Right cardiac atrium (tissue), 5 donors: ENCODE data around the gene TYRO3. TPM values are rescaled to one million over a fixed set of nuclear protein-coding genes. Genes with fewer than 3 reads are reported as not detected.
A peak's percentile ranks its signal among the peaks of the same experiment; 100 is the strongest.
"Not testable (repeated sequence)": the region's sequence is repeated elsewhere in the genome, so short reads cannot be mapped to it uniquely, and the experiment has no call there.

Experiments used
- ATAC-seq, 2 donors: fragments of 200-7000 bp; cut with Tn5 transposase; one replicate each; pipeline versions ENCODE4 v1.8.0 to v1.9.1; 2020; ENCODE audit warnings: moderate library complexity in 2 of 2, mild to moderate bottlenecking in 1 of 2
- DNase-seq, 3 donors: peaks; one replicate each; pipeline ENCODE4 v3.0.0-alpha.2; 2020
- H3K27ac ChIP-seq: one replicate; pipeline ENCODE4 v1.5.1; 2013; ENCODE audit warnings: mild to moderate bottlenecking, low read length, control low read depth, moderate library complexity
- H3K27me3 ChIP-seq: one replicate; pipeline ENCODE4 v1.6.1; 2013; ENCODE audit not compliant: control insufficient read depth, insufficient read depth
- H3K4me1 ChIP-seq: one replicate; pipeline ENCODE4 v1.6.1; 2013; ENCODE audit warnings: low read length; ENCODE audit not compliant: control insufficient read depth, insufficient read depth
- H3K4me3 ChIP-seq: one replicate; pipeline ENCODE4 v1.5.1; 2013; ENCODE audit warnings: low read length, control low read depth
- H3K9me3 ChIP-seq: one replicate; pipeline ENCODE4 v1.6.1; 2013; ENCODE audit warnings: low read length; ENCODE audit not compliant: control insufficient read depth
- WGBS: extraction: QIAGEN DNeasy Blood & Tissue Kit; methylation state at CpG from one replicate; pipeline ENCODE4 v1.1.7; 2013; 5-methylcytosine and 5-hydroxymethylcytosine counted together
- intact Hi-C, 4 donors: fragments of 100-400 bp; cut with DNase I; formaldehyde crosslinking; loops; one replicate each; pipeline versions ENCODE4 v1.11.0 to v1.14.0; 2022 to 2023
- polyA plus RNA-seq: library from polyadenylated mRNA; stranded (reverse); fragments of 200-250 nt; gene quantifications from one replicate; pipeline ENCODE4 v1.2.3, GENCODE V29; 2013
- total RNA-seq, 4 donors: library from RNA; stranded (reverse); fragmentation: NEBNext Ultra II Directional; extraction: Animal tissue kit (Norgen Biotek cat#: 25700); gene quantifications; one replicate each; pipeline ENCODE4 v1.2.1, GENCODE V29; 2021
- donor health status: healthy with polysubstance abuse.
- donor health status: DM: no; HTN: yes; CAD: no.
- donor health status: DM: no; HTN: no; CAD: no.
- donor health status: DM: no; HTN: yes; CAD: no; lungs with severe emphysema.
- donor health status: DM: yes; HTN: yes; CAD: no.

TYRO3 gene
- total and polyA plus RNA-seq, 5 donors = 5.4 to 11.3 (median 6.8) TPM

- Histone ChIP-seq H3K27ac (no peak overlapping the region), H3K4me1 (peaks cover 7% of the 10 kb centered on the region), H3K4me3 (no peak overlapping the region), H3K27me3 (no peaks in the 10 kb centered on the region), H3K9me3 (no peaks in the 10 kb centered on the region)
- ATAC-seq (no peak), DNase-seq (no peak)
- intact Hi-C loops = no loop called here
- WGBS = 40% methylated on average over 2 of the region's 2 CpGs
Observed at GRCh38 chr15:41574158-41574557, 15.1 kb downstream of the TYRO3 start.

- Histone ChIP-seq H3K27ac (no peak overlapping the region), H3K9me3 (no peaks in the 10 kb centered on the region), H3K4me3 (no peak overlapping the region), H3K4me1 (peaks cover 7% of the 10 kb centered on the region), H3K27me3 (no peaks in the 10 kb centered on the region)
- peak in 1 of 3 donors; percentile 73 for DNase-seq
- WGBS = 70% methylated on average over 6 of the region's 6 CpGs
- ATAC-seq = peak in 1 of 2 donors; percentile 51
- intact Hi-C loops = no loop called here
Observed at GRCh38 chr15:41575282-41575681, 16.3 kb downstream of the TYRO3 start.

GRCh38 chr15:41577863-41578735 is 19.1 kb downstream of the TYRO3 start:
- DNase-seq (no peak), ATAC-seq (peak; percentile 35 to 50)
- Histone ChIP-seq H3K27me3 (no peaks in the 10 kb centered on the region), H3K4me3 (no peak overlapping the region), H3K9me3 (no peaks in the 10 kb centered on the region), H3K4me1 (peaks cover 5% of the 10 kb centered on the region), H3K27ac (no peak overlapping the region)
- WGBS = 93% methylated on average over 12 of the region's 12 CpGs
- intact Hi-C loops = no loop called here

- H3K4me1 ChIP-seq = peaks cover 5% of the 10 kb centered on the region
- intact Hi-C loops = no loop called here
- peak; percentile 12 to 53 for ATAC-seq
- H3K9me3 ChIP-seq = no peaks in the 10 kb centered on the region
- WGBS = 69% methylated on average over 9 of the region's 9 CpGs
- no peak overlapping the region for H3K4me3 ChIP-seq
- DNase-seq = no peak
- no peak overlapping the region for H3K27ac ChIP-seq
- H3K27me3 ChIP-seq = no peaks in the 10 kb centered on the region
Observed at GRCh38 chr15:41578736-41579383, 19.8 kb downstream of the TYRO3 start.

GRCh38 chr15:41581110-41581509 is 22.1 kb downstream of the TYRO3 start:
- ATAC-seq (no peak), DNase-seq (no peak)
- intact Hi-C loops = no loop called here
- Histone ChIP-seq H3K9me3 (no peaks in the 10 kb centered on the region), H3K4me1 (no peaks in the 10 kb centered on the region), H3K27me3 (no peaks in the 10 kb centered on the region), H3K27ac (no peak overlapping the region), H3K4me3 (no peak overlapping the region)
- WGBS = 91% methylated on average over 2 of the region's 2 CpGs

- H3K4me1 ChIP-seq = no peaks in the 10 kb centered on the region
- H3K27ac ChIP-seq = no peak overlapping the region
- H3K9me3 ChIP-seq = no peaks in the 10 kb centered on the region
- 79% methylated on average over 6 of the region's 6 CpGs for WGBS
- ATAC-seq (no peak), DNase-seq (no peak)
- no peaks in the 10 kb centered on the region for H3K27me3 ChIP-seq
- intact Hi-C loops = no loop called here
- H3K4me3 ChIP-seq = no peak overlapping the region
Observed at GRCh38 chr15:41583795-41584194, 24.8 kb downstream of the TYRO3 start.

- no peaks in the 10 kb centered on the region for H3K9me3 ChIP-seq
- DNase-seq (no peak), ATAC-seq (peak in 1 of 2 donors; percentile 39)
- WGBS = 94% methylated on average over 7 of the region's 7 CpGs
- intact Hi-C loops = no loop called here
- no peak overlapping the region for H3K4me3 ChIP-seq
- H3K27ac ChIP-seq = no peak overlapping the region
- H3K27me3 ChIP-seq = no peaks in the 10 kb centered on the region
- H3K4me1 ChIP-seq = no peaks in the 10 kb centered on the region
Observed at GRCh38 chr15:41584636-41585126, 25.7 kb downstream of the TYRO3 start.

GRCh38 chr15:41585127-41586047 is 26.4 kb downstream of the TYRO3 start:
- no peaks in the 10 kb centered on the region for H3K27me3 ChIP-seq
- WGBS = 3% methylated on average over 78 of the region's 78 CpGs
- H3K4me1 ChIP-seq = no peaks in the 10 kb centered on the region
- ATAC-seq (peak; percentile 88 to 90), DNase-seq (peak; percentile 67 to 86 (median 78))
- intact Hi-C loops = no loop called here
- no peaks in the 10 kb centered on the region for H3K9me3 ChIP-seq
- H3K27ac ChIP-seq = no peak overlapping the region
- H3K4me3 ChIP-seq = peak overlapping the region; percentile 46

- intact Hi-C loops, H3K9me3 ChIP-seq, ATAC-seq, H3K4me3 ChIP-seq, H3K4me1 ChIP-seq, H3K27me3 ChIP-seq, DNase-seq, H3K27ac ChIP-seq: not testable (repeated sequence)
- 94% methylated on average over 14 of the region's 14 CpGs for WGBS
Observed at GRCh38 chr15:41586531-41587282, 27.7 kb downstream of the TYRO3 start.

GRCh38 chr15:41589018-41589417 is 30.0 kb downstream of the TYRO3 start:
- DNase-seq, H3K4me3 ChIP-seq, H3K9me3 ChIP-seq, H3K27ac ChIP-seq, intact Hi-C loops, H3K27me3 ChIP-seq, H3K4me1 ChIP-seq, ATAC-seq: not testable (repeated sequence)
- 76% methylated on average over 4 of the region's 4 CpGs for WGBS
